SU-DHL-6 (cell line): Measurements from ENCODE around the gene ASPRV1.

Experiments
- CTCF ChIP-seq: fragments of 200-600 bp; sonication (generic); IDR thresholded peaks from one replicate; pipeline ENCODE4 v1.5.1; 2017; ENCODE audit warnings: antibody characterized with exemption, mild to moderate bottlenecking, low read length, moderate library complexity; ENCODE audit not compliant: insufficient read depth, poor library complexity, severe bottlenecking
- EZH2phosphoT487 ChIP-seq: fragments of 200-600 bp; sonication (generic), shearing (Covaris generic); conservative IDR thresholded peaks from 2 replicates; pipeline ENCODE4 v1.6.1; 2018; ENCODE audit warnings: mild to moderate bottlenecking, antibody characterized with exemption, low read length, moderate library complexity, mixed read lengths

- TF ChIP-seq CTCF (no peak), EZH2phosphoT487 (no peak)
These were observed 26.9 kb downstream of the ASPRV1 start for GRCh38 chr2:69934614-69934908.
